ENCODE measurements around the gene SECISBP2. TPM values are rescaled to one million over a fixed set of nuclear protein-coding genes. Genes with fewer than 3 reads are reported as not detected.

The SECISBP2 gene
- total and polyA plus RNA-seq, 2 experiments from 2014 or later: 30.6 to 43.8 TPM

- no peaks in the 10 kb centered on the region for H3K27me3 ChIP-seq
- H3K9me3 ChIP-seq (ENCODE audit: low read depth): no peaks in the 10 kb centered on the region
- no peak for DNase-seq (ENCODE audit: low spot score)
- WGBS (ENCODE audit: low lambda C conversion rate, missing lambda C conversion rate): 4% methylated on average over 13 of the region's 13 CpGs
- H3K27ac ChIP-seq: peak overlapping the region; percentile 99
- peaks cover 80% of the 10 kb centered on the region for H3K79me2 ChIP-seq
- no peaks in the 10 kb centered on the region for H3K9me2 ChIP-seq (replicated peaks; ENCODE audit: insufficient read depth)
- peaks cover 7% of the 10 kb centered on the region for H4K20me1 ChIP-seq (ENCODE audit: insufficient read depth, poor library complexity, severe bottlenecking)
- no peak overlapping the region for H2AFZ ChIP-seq
- H3K4me1 ChIP-seq (ENCODE audit: insufficient read depth): peaks cover 25% of the 10 kb centered on the region
- TF ChIP-seq CTCF (IDR thresholded peaks at IDR 0.05; ENCODE audit: poor library complexity): no peak
- TF ChIP-seq EZH2 (IDR thresholded peaks at IDR 0.05; ENCODE audit: borderline replicate concordance): no peak
- no peak for TF ChIP-seq EZH2phosphoT487 (IDR thresholded peaks at IDR 0.05; ENCODE audit: low read depth, severe bottlenecking, unreplicated experiment)
- peak overlapping the region; percentile 43 for H3K4me3 ChIP-seq
- no peaks in the 10 kb centered on the region for H3K36me3 ChIP-seq (replicated peaks; ENCODE audit: insufficient read depth, low read depth)
- H3K4me2 ChIP-seq: peak overlapping the region; percentile 88
These were observed 960 bp downstream of the SECISBP2 start for GRCh38 chr9:89319015-89319905.

GRCh38 chr9:89323390-89323789 is 5.1 kb downstream of the SECISBP2 start:
- Histone ChIP-seq H4K20me1 (ENCODE audit: insufficient read depth, poor library complexity, severe bottlenecking) (peaks cover 7% of the 10 kb centered on the region), H3K27ac (no peak overlapping the region)
- WGBS (ENCODE audit: low lambda C conversion rate, missing lambda C conversion rate): 53% methylated on average over 4 of the region's 4 CpGs

GRCh38 chr9:89325733-89326132 is 7.4 kb downstream of the SECISBP2 start:
- 94% methylated on average over 3 of the region's 3 CpGs for WGBS (ENCODE audit: low lambda C conversion rate, missing lambda C conversion rate)

More at GRCh38 chr9:89323390-89323789, 5.1 kb downstream of the SECISBP2 start:
- peak; percentile 33 for DNase-seq (ENCODE audit: low spot score)
- Histone ChIP-seq H3K4me1 (ENCODE audit: insufficient read depth) (peaks cover 17% of the 10 kb centered on the region), H3K4me3 (no peak overlapping the region), H3K79me2 (peaks cover 64% of the 10 kb centered on the region), H3K9me3 (ENCODE audit: low read depth) (no peaks in the 10 kb centered on the region), H3K9me2 (replicated peaks; ENCODE audit: insufficient read depth) (no peaks in the 10 kb centered on the region), H3K27me3 (no peaks in the 10 kb centered on the region), H3K36me3 (replicated peaks; ENCODE audit: insufficient read depth, low read depth) (no peaks in the 10 kb centered on the region), H3K4me2 (peak overlapping the region; percentile 19), H2AFZ (no peak overlapping the region)
- TF ChIP-seq EZH2phosphoT487 (IDR thresholded peaks at IDR 0.05; ENCODE audit: low read depth, severe bottlenecking, unreplicated experiment) (no peak), EZH2 (IDR thresholded peaks at IDR 0.05; ENCODE audit: borderline replicate concordance) (no peak), CTCF (IDR thresholded peaks at IDR 0.05; ENCODE audit: poor library complexity) (no peak)

More at GRCh38 chr9:89325733-89326132, 7.4 kb downstream of the SECISBP2 start:
- Histone ChIP-seq H3K4me1 (ENCODE audit: insufficient read depth) (peaks cover 11% of the 10 kb centered on the region), H3K79me2 (peaks cover 51% of the 10 kb centered on the region), H3K36me3 (replicated peaks; ENCODE audit: insufficient read depth, low read depth) (no peaks in the 10 kb centered on the region), H3K4me3 (no peak overlapping the region), H3K27ac (no peak overlapping the region), H4K20me1 (ENCODE audit: insufficient read depth, poor library complexity, severe bottlenecking) (peaks cover 7% of the 10 kb centered on the region), H3K27me3 (no peaks in the 10 kb centered on the region), H3K4me2 (no peak overlapping the region), H2AFZ (no peak overlapping the region), H3K9me3 (ENCODE audit: low read depth) (no peaks in the 10 kb centered on the region), H3K9me2 (replicated peaks; ENCODE audit: insufficient read depth) (no peaks in the 10 kb centered on the region)
- TF ChIP-seq CTCF (IDR thresholded peaks at IDR 0.05; ENCODE audit: poor library complexity) (no peak), EZH2phosphoT487 (IDR thresholded peaks at IDR 0.05; ENCODE audit: low read depth, severe bottlenecking, unreplicated experiment) (no peak)
- DNase-seq (ENCODE audit: low spot score): no peak
